ENCODE measurements around the gene PUS1. TPM values are rescaled to one million over a fixed set of nuclear protein-coding genes. Genes with fewer than 3 reads are reported as not detected.
"Not testable (repeated sequence)": the region's sequence is repeated elsewhere in the genome, so short reads cannot be mapped to it uniquely, and the experiment has no call there.

PUS1 gene
- total and polyA plus RNA-seq, 2 experiments from 2014 or later = 10.2 to 10.7 TPM

DNA sequence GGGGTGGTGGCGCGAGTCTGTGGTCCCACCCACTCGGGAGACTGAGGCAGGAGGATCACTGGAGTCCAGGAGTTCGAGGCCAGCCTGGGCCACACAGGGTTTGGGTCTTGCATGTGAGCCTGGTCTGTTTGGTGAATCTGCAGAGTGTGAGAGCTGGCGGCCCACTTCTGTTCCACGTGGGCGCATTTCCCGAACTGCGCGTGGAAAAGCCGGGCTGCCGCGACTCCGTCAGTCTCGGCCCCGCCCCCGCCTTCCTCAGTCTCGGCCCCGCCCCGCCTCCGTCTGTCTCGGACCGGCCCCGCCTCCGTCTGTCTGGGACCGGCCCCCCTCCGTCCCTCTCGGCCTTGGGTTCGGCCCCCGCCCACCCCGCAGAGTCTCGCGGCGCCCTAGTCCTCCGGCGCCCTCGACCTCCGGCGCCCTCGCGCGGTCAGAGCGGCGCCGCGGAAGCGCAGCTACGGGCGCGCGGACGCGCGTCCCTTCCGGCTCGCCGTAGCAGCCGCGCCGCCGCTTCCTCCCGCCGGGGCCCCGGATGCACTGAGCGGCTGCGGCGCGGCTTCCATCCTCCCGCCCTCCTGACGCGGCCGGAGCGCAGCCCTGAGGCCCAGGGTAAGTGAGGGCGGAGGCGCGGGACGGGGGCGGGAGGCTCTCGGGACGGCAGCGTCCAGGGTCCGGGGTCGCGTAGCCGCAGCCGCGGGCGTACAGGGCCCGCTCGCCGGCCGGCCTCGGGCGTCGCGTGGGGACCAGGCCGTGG lies 20.5 kb downstream of the PUS1 start, which contains the start of gene EP400:
Gene EP400, plus strand, starts transcription at position 512 of the 751 bp plus-strand sequence. CDS start 10,678 bp downstream, outside the sequence.
- TF ChIP-seq CTCF (IDR thresholded peaks at IDR 0.05; ENCODE audit: poor library complexity) (peak; percentile 64), EZH2phosphoT487 (IDR thresholded peaks at IDR 0.05; ENCODE audit: low read depth, severe bottlenecking, unreplicated experiment) (no peak), EZH2 (IDR thresholded peaks at IDR 0.05; ENCODE audit: borderline replicate concordance) (no peak)
- Histone ChIP-seq H3K9me3 (ENCODE audit: low read depth) (no peaks in the 10 kb centered on the region), H3K36me3 (replicated peaks; ENCODE audit: insufficient read depth, low read depth) (no peaks in the 10 kb centered on the region), H3K4me3 (peak within 1 kb of the TSS; percentile 82), H3K9me2 (replicated peaks; ENCODE audit: insufficient read depth) (no peaks in the 10 kb centered on the region), H2AFZ (peak within 1 kb of the TSS; percentile 83), H4K20me1 (ENCODE audit: insufficient read depth, poor library complexity, severe bottlenecking) (peaks cover 25% of the 10 kb centered on the region), H3K27ac (peak within 1 kb of the TSS; percentile 84), H3K79me2 (peaks cover 43% of the 10 kb centered on the region), H3K4me1 (ENCODE audit: insufficient read depth) (peaks cover 3% of the 10 kb centered on the region), H3K4me2 (peak within 1 kb of the TSS; percentile 93), H3K27me3 (no peaks in the 10 kb centered on the region)
- 4% methylated on average over 50 of the region's 97 CpGs for WGBS (ENCODE audit: low lambda C conversion rate, missing lambda C conversion rate)
- peak; percentile 99 for DNase-seq (ENCODE audit: low spot score)

DNA sequence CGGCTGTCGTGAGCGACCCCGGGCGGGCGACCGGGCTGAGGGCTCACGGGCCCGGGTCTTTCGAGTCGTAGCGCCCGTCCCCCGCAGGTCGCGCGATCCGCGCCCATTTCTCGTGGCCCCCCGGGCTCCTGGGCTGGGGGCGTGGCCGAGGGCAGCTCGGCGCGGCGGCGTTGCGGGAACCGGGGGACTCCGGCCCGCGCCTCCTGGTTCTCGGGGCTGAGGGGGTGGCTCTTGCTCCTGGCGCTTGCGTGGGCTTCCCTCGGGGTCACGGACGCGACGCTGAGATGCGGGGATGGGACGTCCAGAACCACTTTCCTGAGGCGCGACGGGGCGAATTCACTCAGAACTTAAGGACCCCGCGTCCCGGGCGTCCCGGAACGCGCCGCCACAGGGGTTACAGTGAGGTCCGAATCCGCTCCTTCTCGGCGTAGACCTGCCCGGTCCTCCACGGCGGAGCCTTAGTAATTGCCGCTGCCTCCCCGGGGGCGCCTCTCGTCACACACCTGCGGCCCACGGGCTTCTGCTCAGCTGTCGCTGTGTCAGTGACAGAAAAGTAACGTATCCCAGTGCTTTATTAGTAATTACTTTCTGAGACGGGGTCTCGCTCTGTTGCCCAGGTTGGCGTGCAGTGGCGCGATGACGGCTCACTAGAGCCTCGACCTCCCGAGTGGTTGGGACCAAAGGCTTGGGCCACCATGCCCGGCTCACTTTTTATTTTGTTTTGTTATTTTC lies 21.3 kb downstream of the PUS1 start:
- Histone ChIP-seq H3K79me2 (peaks cover 50% of the 10 kb centered on the region), H3K27ac (peak overlapping the region; percentile 84), H2AFZ (peak overlapping the region; percentile 83), H3K4me3 (peak overlapping the region; percentile 82), H3K4me2 (peak overlapping the region; percentile 93), H3K9me3 (ENCODE audit: low read depth) (no peaks in the 10 kb centered on the region), H4K20me1 (ENCODE audit: insufficient read depth, poor library complexity, severe bottlenecking) (peaks cover 28% of the 10 kb centered on the region), H3K4me1 (ENCODE audit: insufficient read depth) (peaks cover 3% of the 10 kb centered on the region), H3K27me3 (no peaks in the 10 kb centered on the region), H3K36me3 (replicated peaks; ENCODE audit: insufficient read depth, low read depth) (no peaks in the 10 kb centered on the region), H3K9me2 (replicated peaks; ENCODE audit: insufficient read depth) (no peaks in the 10 kb centered on the region)
- no peak for TF ChIP-seq EZH2phosphoT487 (IDR thresholded peaks at IDR 0.05; ENCODE audit: low read depth, severe bottlenecking, unreplicated experiment)
- no peak for TF ChIP-seq CTCF (IDR thresholded peaks at IDR 0.05; ENCODE audit: poor library complexity)
- no peak for TF ChIP-seq EZH2 (IDR thresholded peaks at IDR 0.05; ENCODE audit: borderline replicate concordance)
- 3% methylated on average over 50 of the region's 79 CpGs for WGBS (ENCODE audit: low lambda C conversion rate, missing lambda C conversion rate)
- DNase-seq (ENCODE audit: low spot score) = peak; percentile 60

- H3K9me3 ChIP-seq (ENCODE audit: low read depth); H3K27ac ChIP-seq; H3K36me3 ChIP-seq (replicated peaks; ENCODE audit: insufficient read depth, low read depth); H3K9me2 ChIP-seq (replicated peaks; ENCODE audit: insufficient read depth); H2AFZ ChIP-seq; H3K4me3 ChIP-seq; H3K4me1 ChIP-seq (ENCODE audit: insufficient read depth); DNase-seq (ENCODE audit: low spot score); H3K27me3 ChIP-seq; H3K4me2 ChIP-seq: not testable (repeated sequence)
- 97% methylated on average over 9 of the region's 9 CpGs for WGBS (ENCODE audit: low lambda C conversion rate, missing lambda C conversion rate)
- peaks cover 60% of the 10 kb centered on the region for H4K20me1 ChIP-seq (ENCODE audit: insufficient read depth, poor library complexity, severe bottlenecking)
- peaks cover 85% of the 10 kb centered on the region for H3K79me2 ChIP-seq
These were observed 24.7 kb downstream of the PUS1 start for GRCh38 chr12:131953810-131954209.

DNA sequence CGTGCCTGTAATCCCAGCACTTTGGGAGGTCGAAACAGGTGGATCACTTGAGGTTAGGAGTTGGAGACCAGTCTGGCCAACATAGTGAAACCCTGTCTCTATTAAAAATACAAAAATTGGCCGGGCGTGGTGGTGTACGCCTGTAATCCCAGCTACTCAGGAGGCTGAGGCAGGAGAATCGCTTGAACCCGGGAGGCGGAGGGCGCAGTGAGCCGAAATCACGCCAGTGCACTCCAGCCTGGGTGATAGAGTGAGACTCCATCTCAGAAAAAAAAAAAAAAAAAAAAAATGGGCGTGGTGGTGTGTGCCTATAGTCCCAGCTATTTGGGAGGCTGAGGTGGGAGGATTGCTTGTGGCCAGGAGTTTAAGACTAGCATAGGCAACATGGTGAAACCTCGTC lies 25.4 kb downstream of the PUS1 start:
- 100% methylated on average over 11 of the region's 13 CpGs for WGBS (ENCODE audit: low lambda C conversion rate, missing lambda C conversion rate)

More for the DNA sequence above, 25.4 kb downstream of the PUS1 start:
- not testable (repeated sequence) for H3K9me3 ChIP-seq (ENCODE audit: low read depth); H3K27ac ChIP-seq; H3K27me3 ChIP-seq; H3K4me2 ChIP-seq; DNase-seq (ENCODE audit: low spot score); H3K9me2 ChIP-seq (replicated peaks; ENCODE audit: insufficient read depth); H3K4me3 ChIP-seq; H3K4me1 ChIP-seq (ENCODE audit: insufficient read depth); H3K36me3 ChIP-seq (replicated peaks; ENCODE audit: insufficient read depth, low read depth); H2AFZ ChIP-seq
- Histone ChIP-seq H4K20me1 (ENCODE audit: insufficient read depth, poor library complexity, severe bottlenecking) (peaks cover 67% of the 10 kb centered on the region), H3K79me2 (peaks cover 91% of the 10 kb centered on the region)

All from hepatocyte (in vitro differentiated cells).